Endodermal cell (in vitro differentiated cells): ENCODE data around the gene TDP2. TPM values are rescaled to one million over a fixed set of nuclear protein-coding genes. Genes with fewer than 3 reads are reported as not detected.

Source experiments
- DNase-seq: peaks from one replicate; pipeline ENCODE4 v3.0.0-alpha.2; 2017
- H3K27ac ChIP-seq: 2 replicates; pipeline ENCODE4 v1.5.1; 2013; ENCODE audit warnings: mild to moderate bottlenecking, low read depth, low read length, moderate library complexity
- H3K27me3 ChIP-seq: 2 replicates; pipeline ENCODE4 v1.6.1; 2013; ENCODE audit warnings: mild to moderate bottlenecking, low read length, moderate library complexity; ENCODE audit not compliant: insufficient read depth, control insufficient read depth, poor library complexity, severe bottlenecking
- H3K36me3 ChIP-seq: 2 replicates; pipeline ENCODE4 v1.7.0; 2013; ENCODE audit warnings: mild to moderate bottlenecking, low read length, moderate library complexity; ENCODE audit not compliant: control insufficient read depth, insufficient read depth
- H3K4me1 ChIP-seq: one replicate; pipeline ENCODE4 v1.7.0; 2013; ENCODE audit warnings: low read length; ENCODE audit not compliant: control insufficient read depth, insufficient read depth
- H3K4me3 ChIP-seq: 2 replicates; pipeline ENCODE4 v1.5.1; 2013; ENCODE audit warnings: mild to moderate bottlenecking, low read length, moderate library complexity
- H3K9ac ChIP-seq: 2 replicates; pipeline ENCODE4 v1.6.1; 2013; ENCODE audit warnings: mild to moderate bottlenecking, low read length, moderate library complexity; ENCODE audit not compliant: poor library complexity, severe bottlenecking; ENCODE audit errors: extremely low read depth
- H3K9me3 ChIP-seq: 2 replicates; pipeline ENCODE4 v1.6.1; 2013; ENCODE audit warnings: mild to moderate bottlenecking, low read length, moderate library complexity; ENCODE audit not compliant: control insufficient read depth
- H3K27ac Mint-ChIP-seq: 2 replicates; pipeline ENCODE4 v1.8.0; 2020; ENCODE audit warnings: mixed read lengths
- H3K27me3 Mint-ChIP-seq: 2 replicates; pipeline ENCODE4 v1.8.0; 2021; ENCODE audit warnings: mild to moderate bottlenecking, mixed read lengths; ENCODE audit not compliant: insufficient read depth
- H3K36me3 Mint-ChIP-seq: 2 replicates; pipeline ENCODE4 v1.8.0; 2020; ENCODE audit warnings: low read depth, mixed read lengths
- H3K4me1 Mint-ChIP-seq: 2 replicates; pipeline ENCODE4 v1.8.0; 2020; ENCODE audit warnings: mixed read lengths
- H3K4me3 Mint-ChIP-seq: 2 replicates; pipeline ENCODE4 v1.8.0; 2020; ENCODE audit warnings: mild to moderate bottlenecking, moderate library complexity, mixed read lengths
- H3K9me3 Mint-ChIP-seq: 2 replicates; pipeline ENCODE4 v1.8.0; 2020; ENCODE audit warnings: mild to moderate bottlenecking, mixed read lengths
- CTCF ChIP-seq: fragments of 200-600 bp; sonication (generic); conservative IDR thresholded peaks from 2 replicates; pipeline ENCODE4 v1.5.0; 2021; ENCODE audit warnings: antibody characterized with exemption, mild to moderate bottlenecking
- WGBS, 2 experiments: methylation state at CpG; one replicate each; pipeline versions ENCODE4 v1.1.5 to v1.1.7; 2013; ENCODE audit warnings: missing lambda C conversion rate in 2 of 2, mixed read lengths in 1 of 2; ENCODE audit not compliant: insufficient coverage in 1 of 2, insufficient read length in 1 of 2; 5-methylcytosine and 5-hydroxymethylcytosine counted together
- total RNA-seq, 2 donors: library from RNA; stranded (reverse); fragmentation: NEBNext Ultra II Directional in 1 of 2; extraction: Animal tissue kit (Norgen Biotek cat#: 25700) in 1 of 2; gene quantifications; 2 replicates in 1 of 2; 3 replicates in 1 of 2; pipeline ENCODE4 v1.2.1, GENCODE V29; 2021

The TDP2 gene
- total RNA-seq, 2 donors from 2014 or later, result 53.0 to 54.2 TPM

DNA sequence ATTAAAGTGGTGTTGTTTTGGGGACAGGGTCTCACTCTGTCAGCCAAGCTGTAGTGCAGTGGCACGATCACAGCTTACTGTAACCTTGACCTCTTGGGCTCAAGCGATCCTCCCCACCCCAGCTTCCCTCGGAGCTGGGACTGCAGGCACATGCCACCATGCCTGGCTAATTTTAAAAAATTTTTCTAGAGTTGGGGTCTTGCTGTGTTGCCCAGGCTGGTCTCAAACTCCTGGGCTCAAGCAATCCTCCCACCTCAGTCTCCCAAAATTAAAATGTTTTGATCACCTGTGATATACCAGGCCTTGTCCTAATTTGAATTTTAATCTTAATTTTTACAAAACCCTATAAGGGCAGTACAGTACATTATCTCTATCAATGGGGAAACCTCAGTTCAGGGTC is 25.7 kb upstream of the TDP2 start:
- DNase-seq, result no peak
- no peaks in the 10 kb centered on the region for H3K9me3 ChIP-seq
- peaks cover 3% of the 10 kb centered on the region for H3K4me1 ChIP-seq
- no peak overlapping the region for H3K4me3 ChIP-seq
- 95% methylated on average over 3 of the region's 3 CpGs; no CpG with 5 or more reads in 1 of the 2 experiments for WGBS, 2 experiments
- Mint-ChIP-seq H3K27me3 (no peaks in the 10 kb centered on the region), H3K27ac (no peak overlapping the region), H3K4me1 (peaks cover 30% of the 10 kb centered on the region), H3K9me3 (no peaks in the 10 kb centered on the region), H3K36me3 (peaks cover 13% of the 10 kb centered on the region), H3K4me3 (no peak overlapping the region)
- H3K27ac ChIP-seq, result no peak overlapping the region
- no peak for TF ChIP-seq CTCF
- no peak overlapping the region for H3K9ac ChIP-seq
- H3K36me3 ChIP-seq, result no peaks in the 10 kb centered on the region
- H3K27me3 ChIP-seq, result no peaks in the 10 kb centered on the region

DNA sequence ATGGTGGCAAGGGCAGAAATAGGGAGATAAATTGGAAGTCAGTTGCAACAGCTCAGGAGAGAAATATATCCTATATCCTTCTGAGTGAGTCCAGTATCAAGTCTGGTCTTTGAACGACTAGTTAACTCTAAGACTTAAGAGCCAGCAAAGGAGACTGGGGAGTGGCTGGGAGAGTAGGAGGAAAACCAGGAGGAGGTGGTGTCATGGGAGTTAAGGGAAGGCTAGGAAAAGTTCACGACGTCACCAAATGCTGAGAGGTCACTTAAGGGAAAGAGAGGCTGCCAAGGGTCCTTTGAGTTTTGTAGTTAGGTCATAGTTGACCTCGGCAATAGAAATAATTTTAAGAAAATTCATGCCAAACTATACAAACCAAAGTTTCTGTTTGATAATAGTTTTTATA is 25.3 kb upstream of the TDP2 start:
- peaks cover 3% of the 10 kb centered on the region for H3K4me1 ChIP-seq
- no peaks in the 10 kb centered on the region for H3K36me3 ChIP-seq
- WGBS, 2 experiments, result 90 to 96% methylated on average over 3 of the region's 4 CpGs
- H3K9ac ChIP-seq, result no peak overlapping the region
- Mint-ChIP-seq H3K4me1 (peaks cover 30% of the 10 kb centered on the region), H3K27ac (no peak overlapping the region), H3K9me3 (no peaks in the 10 kb centered on the region), H3K4me3 (no peak overlapping the region), H3K27me3 (no peaks in the 10 kb centered on the region), H3K36me3 (peaks cover 16% of the 10 kb centered on the region)
- TF ChIP-seq CTCF, result no peak
- no peak overlapping the region for H3K27ac ChIP-seq
- no peak overlapping the region for H3K4me3 ChIP-seq
- DNase-seq, result no peak
- H3K9me3 ChIP-seq, result no peaks in the 10 kb centered on the region
- no peaks in the 10 kb centered on the region for H3K27me3 ChIP-seq

DNA sequence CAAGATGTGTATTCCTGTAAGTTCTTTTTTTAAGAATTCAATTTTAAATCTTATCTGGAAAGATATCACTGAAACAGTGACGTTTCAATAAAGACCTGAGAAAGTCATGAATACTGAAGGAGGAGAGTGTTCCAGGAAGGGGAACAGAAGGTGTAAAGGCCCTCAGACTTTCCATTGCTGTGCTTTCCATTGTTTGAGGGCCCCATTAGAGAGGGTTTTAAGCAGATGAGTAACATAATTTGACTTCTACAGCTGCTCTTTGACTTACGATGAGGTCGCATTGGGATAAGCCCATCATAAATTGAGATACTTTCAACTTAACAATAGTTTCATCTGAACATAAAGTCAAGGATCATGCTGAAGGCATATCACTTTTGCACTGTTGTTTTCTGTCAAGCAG is 24.9 kb upstream of the TDP2 start:
- 83 to 88% methylated on average over 3 of the region's 3 CpGs for WGBS, 2 experiments
- H3K9ac ChIP-seq, result no peak overlapping the region
- no peak for DNase-seq
- Mint-ChIP-seq H3K9me3 (no peaks in the 10 kb centered on the region), H3K4me1 (peaks cover 30% of the 10 kb centered on the region), H3K27ac (no peak overlapping the region), H3K36me3 (peaks cover 19% of the 10 kb centered on the region), H3K27me3 (no peaks in the 10 kb centered on the region), H3K4me3 (no peak overlapping the region)
- no peak for TF ChIP-seq CTCF
- H3K9me3 ChIP-seq, result no peaks in the 10 kb centered on the region
- H3K36me3 ChIP-seq, result no peaks in the 10 kb centered on the region
- no peak overlapping the region for H3K4me3 ChIP-seq
- H3K27me3 ChIP-seq, result no peaks in the 10 kb centered on the region
- peaks cover 3% of the 10 kb centered on the region for H3K4me1 ChIP-seq
- no peak overlapping the region for H3K27ac ChIP-seq
